ENCODE measurements around the gene STXBP1.

Gene STXBP1

GRCh38 chr9:127660886-127661741 lies 49.0 kb downstream of the STXBP1 start:
- no peak for DNase-seq

- no peak for DNase-seq
Measured at GRCh38 chr9:127662617-127663016, 50.5 kb downstream of the STXBP1 start.

GRCh38 chr9:127664324-127664677 lies 52.2 kb downstream of the STXBP1 start:
- no peak for DNase-seq

- no peak for DNase-seq
Measured at GRCh38 chr9:127664678-127665507, 52.8 kb downstream of the STXBP1 start.

- no peak for DNase-seq
Measured at GRCh38 chr9:127667127-127667844, 55.2 kb downstream of the STXBP1 start.

- DNase-seq, result no peak
Measured at GRCh38 chr9:127667906-127668305, 55.8 kb downstream of the STXBP1 start.

- DNase-seq, result no peak
Measured at GRCh38 chr9:127673234-127673633, 61.2 kb downstream of the STXBP1 start.

- no peak for DNase-seq
Measured at GRCh38 chr9:127676638-127677037, 64.6 kb downstream of the STXBP1 start.

GRCh38 chr9:127679506-127679905 lies 67.4 kb downstream of the STXBP1 start:
- no peak for DNase-seq

- no peak for DNase-seq
Measured at GRCh38 chr9:127680226-127680625, 68.1 kb downstream of the STXBP1 start.

GRCh38 chr9:127680846-127681245 lies 68.8 kb downstream of the STXBP1 start:
- no peak for DNase-seq

- no peak for DNase-seq
Measured at GRCh38 chr9:127682351-127683136, 70.5 kb downstream of the STXBP1 start.

- no peak for DNase-seq
Measured at GRCh38 chr9:127683723-127684122, 71.6 kb downstream of the STXBP1 start.

GRCh38 chr9:127684576-127684975 lies 72.5 kb downstream of the STXBP1 start:
- no peak for DNase-seq

- no peak for DNase-seq
Measured at GRCh38 chr9:127686461-127687393, 74.7 kb downstream of the STXBP1 start.

- no peak for DNase-seq
Measured at GRCh38 chr9:127689329-127690000, 77.4 kb downstream of the STXBP1 start.

GRCh38 chr9:127690735-127691134 lies 78.7 kb downstream of the STXBP1 start:
- no peak for DNase-seq

GRCh38 chr9:127692071-127692470 lies 80.0 kb downstream of the STXBP1 start:
- DNase-seq, result no peak

GRCh38 chr9:127693143-127693542 lies 81.1 kb downstream of the STXBP1 start:
- DNase-seq, result no peak

- DNase-seq, result no peak
Measured at GRCh38 chr9:127693697-127694096, 81.6 kb downstream of the STXBP1 start.

Data from CD4-positive, alpha-beta T cell treated with Interleukin-12 subunit alpha and Interleukin-12 subunit beta, for 1 hour (primary cell).